CD4-positive, alpha-beta T cell treated with Interleukin-1 beta for 1 hour (primary cell): ENCODE results near the gene POGLUT2.

Experiments
- DNase-seq, 2 donors: peaks; one replicate each; pipeline ENCODE4 v3.0.0-alpha.2; 2020 to 2022

The POGLUT2 gene

DNA sequence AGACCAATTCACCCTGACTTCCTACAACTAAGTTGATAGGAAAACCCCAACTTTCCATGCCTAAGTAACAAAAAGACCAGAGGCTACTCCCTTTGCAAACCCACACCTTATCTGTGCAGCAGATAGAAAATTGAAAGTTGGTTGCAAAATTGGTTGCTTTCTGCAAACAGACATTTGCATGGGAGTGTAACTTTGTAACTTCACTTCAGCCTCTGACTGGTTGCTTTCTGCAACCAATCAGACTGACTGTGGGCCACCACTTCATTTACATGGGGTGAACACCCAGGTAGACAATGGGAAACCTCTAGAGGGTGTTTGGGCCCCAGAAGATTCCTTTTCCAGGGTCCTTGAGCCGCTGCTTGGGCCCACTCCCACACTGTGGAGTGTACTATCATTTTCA is 35.0 kb downstream of the POGLUT2 start:
- DNase-seq, result no peak

DNA sequence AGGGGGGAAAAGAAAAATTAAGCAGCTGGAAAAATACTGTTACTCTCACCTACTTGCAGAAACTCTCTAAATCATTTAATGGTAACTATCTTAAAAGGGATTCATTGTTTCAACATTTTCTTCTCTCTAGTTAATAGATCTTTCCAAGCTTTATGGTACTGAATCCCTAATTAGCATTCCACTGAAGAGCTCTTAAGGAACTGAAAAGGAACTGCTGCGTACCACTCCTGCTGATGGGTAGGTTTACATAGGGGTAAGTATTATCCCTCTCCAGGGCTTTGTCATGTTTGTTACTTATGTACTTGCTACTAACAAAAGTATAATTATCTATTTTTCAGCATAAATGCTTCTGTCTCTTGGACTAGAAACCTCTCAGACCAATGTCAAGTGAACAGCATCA is 37.7 kb downstream of the POGLUT2 start:
- DNase-seq, result no peak

DNA sequence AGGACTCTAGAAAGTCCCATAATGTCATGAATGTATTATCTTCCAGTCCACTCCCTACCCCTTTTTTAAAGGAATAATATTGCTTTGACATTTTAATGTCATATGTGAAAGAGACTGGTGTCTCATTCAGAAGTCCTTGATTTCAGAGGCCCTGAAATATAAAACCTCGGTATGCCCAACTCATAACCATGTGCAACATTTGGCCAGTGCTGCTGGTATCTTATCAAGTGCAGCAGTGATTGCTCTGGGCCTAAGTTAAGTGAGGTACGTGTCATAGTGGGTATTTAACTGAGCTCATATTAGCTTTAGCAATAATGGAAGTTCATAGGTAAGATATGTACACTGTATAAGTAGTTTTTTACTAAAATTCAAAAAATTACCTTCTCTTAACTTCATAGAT is 39.9 kb downstream of the POGLUT2 start:
- no peak for DNase-seq

DNA sequence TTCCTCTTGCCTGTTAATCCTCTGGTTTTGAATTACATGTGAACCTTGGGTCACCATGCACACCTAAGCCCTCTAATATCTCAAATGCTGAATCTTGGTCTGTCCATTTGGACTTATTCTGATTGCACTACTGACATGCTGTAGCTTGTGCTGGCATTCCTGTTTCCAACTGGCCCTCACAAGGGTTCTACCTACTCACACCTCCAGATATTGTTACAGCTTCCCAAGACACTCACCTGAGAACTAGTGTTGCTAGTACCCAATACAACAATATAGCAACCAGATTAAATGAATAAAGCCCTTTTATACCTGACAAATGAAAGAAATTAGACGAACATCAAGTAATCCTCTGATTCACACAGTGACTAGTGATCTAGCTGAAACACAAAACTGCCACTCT is 41.8 kb downstream of the POGLUT2 start:
- DNase-seq, result no peak

DNA sequence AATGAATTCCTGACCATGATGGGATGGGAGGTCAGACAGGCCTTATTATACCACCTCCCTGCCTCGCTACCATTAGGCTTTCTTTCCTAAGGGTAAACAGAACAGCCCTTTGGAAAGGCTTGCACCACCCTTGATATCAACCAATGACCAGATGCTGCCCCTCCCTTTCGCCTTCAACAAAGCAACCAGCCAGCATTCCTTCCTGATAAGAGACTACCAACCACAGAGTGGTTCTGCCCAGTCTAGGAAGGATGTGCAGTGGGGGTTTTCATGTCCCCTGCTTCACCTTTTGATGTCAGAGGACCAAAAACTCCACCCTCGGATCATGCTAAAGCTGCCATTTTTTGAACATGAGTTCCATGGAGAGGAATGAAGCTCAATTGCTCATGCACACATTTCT is 46.9 kb downstream of the POGLUT2 start:
- DNase-seq, result no peak

DNA sequence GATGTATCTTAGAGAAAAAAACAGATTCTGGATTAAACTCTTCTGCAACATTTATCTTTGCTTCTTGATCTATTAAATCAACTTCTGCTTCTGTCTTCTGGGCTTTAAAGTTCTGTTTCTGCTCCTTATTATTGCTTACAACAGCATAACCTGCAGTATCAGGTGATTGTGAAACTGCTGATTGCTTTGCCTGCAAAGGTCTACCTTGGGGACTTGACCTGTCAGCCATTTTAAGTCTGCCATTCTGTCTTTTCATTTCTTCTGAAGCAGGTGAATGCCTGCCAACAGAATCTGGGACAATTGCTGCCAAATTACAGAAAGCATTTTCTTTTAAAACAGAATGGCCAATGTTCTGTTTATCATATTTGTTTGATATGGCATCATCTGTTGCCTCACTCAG is 56.3 kb downstream of the POGLUT2 start:
- DNase-seq, result no peak

DNA sequence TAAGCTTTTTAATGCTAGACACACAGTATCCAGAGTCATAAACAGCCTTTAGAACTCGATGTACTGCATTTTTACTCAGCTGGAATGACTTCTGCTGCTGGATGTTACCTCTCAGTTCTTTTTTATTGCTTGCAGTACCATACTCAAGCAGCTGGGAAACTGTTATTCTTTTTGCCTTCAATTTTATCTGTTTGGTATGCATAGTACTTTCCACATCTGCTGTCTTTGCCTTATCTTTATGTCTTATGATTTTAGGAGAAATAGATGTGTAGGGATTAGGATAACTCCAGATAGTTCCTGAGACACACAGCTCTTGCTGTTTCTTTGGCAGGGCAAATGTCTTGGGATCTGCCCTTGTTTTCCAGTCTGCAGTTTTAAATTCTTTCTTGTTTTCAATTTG is 56.7 kb downstream of the POGLUT2 start:
- DNase-seq, result no peak
